Measurements from ENCODE around the gene SCN2A.
"Not testable (repeated sequence)": the region's sequence is repeated elsewhere in the genome, so short reads cannot be mapped to it uniquely, and the experiment has no call there.

DNA sequence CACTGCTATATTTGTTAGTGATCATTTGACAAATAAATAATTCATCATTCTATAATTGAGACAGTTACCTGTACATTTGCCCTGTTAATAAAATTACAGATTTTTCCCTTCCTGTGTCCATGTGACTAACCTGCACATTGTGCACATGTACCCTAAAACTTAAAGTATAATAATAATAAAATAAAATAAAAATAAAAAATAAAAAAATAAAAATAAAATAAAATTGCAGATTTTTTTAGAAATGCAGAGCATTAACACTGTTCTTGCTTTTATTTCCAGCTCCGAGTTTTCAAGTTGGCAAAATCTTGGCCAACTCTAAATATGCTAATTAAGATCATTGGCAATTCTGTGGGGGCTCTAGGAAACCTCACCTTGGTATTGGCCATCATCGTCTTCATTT lies 105.1 kb downstream of the SCN2A start:
- TF ChIP-seq, protein P1, sequence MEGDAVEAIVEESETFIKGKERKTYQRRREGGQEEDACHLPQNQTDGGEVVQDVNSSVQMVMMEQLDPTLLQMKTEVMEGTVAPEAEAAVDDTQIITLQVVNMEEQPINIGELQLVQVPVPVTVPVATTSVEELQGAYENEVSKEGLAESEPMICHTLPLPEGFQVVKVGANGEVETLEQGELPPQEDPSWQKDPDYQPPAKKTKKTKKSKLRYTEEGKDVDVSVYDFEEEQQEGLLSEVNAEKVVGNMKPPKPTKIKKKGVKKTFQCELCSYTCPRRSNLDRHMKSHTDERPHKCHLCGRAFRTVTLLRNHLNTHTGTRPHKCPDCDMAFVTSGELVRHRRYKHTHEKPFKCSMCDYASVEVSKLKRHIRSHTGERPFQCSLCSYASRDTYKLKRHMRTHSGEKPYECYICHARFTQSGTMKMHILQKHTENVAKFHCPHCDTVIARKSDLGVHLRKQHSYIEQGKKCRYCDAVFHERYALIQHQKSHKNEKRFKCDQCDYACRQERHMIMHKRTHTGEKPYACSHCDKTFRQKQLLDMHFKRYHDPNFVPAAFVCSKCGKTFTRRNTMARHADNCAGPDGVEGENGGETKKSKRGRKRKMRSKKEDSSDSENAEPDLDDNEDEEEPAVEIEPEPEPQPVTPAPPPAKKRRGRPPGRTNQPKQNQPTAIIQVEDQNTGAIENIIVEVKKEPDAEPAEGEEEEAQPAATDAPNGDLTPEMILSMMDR (conservative IDR thresholded peaks at IDR 0.05): not testable (repeated sequence)
- not testable (repeated sequence) for TF ChIP-seq EZH2 (IDR thresholded peaks at IDR 0.05; ENCODE audit: low read depth)
